ENCODE results near the gene WDCP.
A peak's percentile ranks its signal among the peaks of the same experiment; 100 is the strongest.

WDCP gene

GRCh38 chr2:23988371-23988770 lies 58.8 kb downstream of the WDCP start:
- FAIRE-seq, result peak; percentile 85
